Measurements from ENCODE around the gene GPHB5.

- TF ChIP-seq REST (IDR thresholded peaks at IDR 0.05; ENCODE audit: low read depth) (no peak), ZBTB7A (IDR thresholded peaks at IDR 0.05; ENCODE audit: low read depth) (no peak), NFIC (IDR thresholded peaks at IDR 0.05) (no peak), USF1 (IDR thresholded peaks at IDR 0.05) (no peak)
Observed at GRCh38 chr14:63322897-63323573, 4.3 kb upstream of the GPHB5 start.

Measured in Ishikawa (cell line).